ENCODE data around the gene GAL3ST2.

DNA sequence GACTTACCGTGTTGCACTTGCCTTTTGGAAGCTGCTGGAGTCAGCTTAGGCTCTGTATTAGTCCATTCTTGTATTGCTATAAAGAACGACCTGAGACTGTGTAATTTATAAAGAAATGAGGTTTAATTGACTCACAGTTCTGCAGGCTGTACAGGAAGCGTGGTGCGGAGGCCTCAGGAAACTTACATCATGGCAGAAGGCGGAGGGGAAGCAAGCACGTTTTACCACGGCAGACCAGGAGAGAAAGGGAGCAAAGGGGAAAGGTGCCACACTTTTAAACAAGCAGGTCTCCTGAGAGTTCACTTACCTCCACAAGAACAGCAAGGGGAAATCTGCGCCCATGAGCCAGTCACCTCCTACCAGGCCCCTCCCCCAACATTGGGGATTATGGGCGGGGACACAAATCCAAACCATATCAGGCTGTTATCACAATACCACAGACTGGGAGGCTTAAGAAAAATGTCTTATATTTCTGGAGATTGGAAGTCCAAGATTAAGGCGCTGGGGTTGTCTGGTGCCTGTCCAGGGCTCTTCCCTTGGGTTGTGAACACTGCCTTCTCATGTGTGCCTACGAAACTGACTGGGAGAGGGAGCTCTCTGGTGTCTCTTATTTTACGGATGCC is 45.8 kb upstream of the GAL3ST2 start:
- TF ChIP-seq, protein P1, sequence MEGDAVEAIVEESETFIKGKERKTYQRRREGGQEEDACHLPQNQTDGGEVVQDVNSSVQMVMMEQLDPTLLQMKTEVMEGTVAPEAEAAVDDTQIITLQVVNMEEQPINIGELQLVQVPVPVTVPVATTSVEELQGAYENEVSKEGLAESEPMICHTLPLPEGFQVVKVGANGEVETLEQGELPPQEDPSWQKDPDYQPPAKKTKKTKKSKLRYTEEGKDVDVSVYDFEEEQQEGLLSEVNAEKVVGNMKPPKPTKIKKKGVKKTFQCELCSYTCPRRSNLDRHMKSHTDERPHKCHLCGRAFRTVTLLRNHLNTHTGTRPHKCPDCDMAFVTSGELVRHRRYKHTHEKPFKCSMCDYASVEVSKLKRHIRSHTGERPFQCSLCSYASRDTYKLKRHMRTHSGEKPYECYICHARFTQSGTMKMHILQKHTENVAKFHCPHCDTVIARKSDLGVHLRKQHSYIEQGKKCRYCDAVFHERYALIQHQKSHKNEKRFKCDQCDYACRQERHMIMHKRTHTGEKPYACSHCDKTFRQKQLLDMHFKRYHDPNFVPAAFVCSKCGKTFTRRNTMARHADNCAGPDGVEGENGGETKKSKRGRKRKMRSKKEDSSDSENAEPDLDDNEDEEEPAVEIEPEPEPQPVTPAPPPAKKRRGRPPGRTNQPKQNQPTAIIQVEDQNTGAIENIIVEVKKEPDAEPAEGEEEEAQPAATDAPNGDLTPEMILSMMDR (IDR thresholded peaks at IDR 0.05; ENCODE audit: borderline replicate concordance, extremely low read depth, low read length, poor library complexity, severe bottlenecking): no peak
- TF ChIP-seq EZH2 (IDR thresholded peaks at IDR 0.05; ENCODE audit: borderline replicate concordance, low read depth, low read length, severe bottlenecking): no peak
